AG08395 (cell line): ENCODE results near the gene SS18L1.

ENCODE experiments used
- DNase-seq: peaks from one replicate; pipeline ENCODE4 v3.0.0; 2012; ENCODE audit warnings: mixed read lengths, low spot score

The SS18L1 gene

DNA sequence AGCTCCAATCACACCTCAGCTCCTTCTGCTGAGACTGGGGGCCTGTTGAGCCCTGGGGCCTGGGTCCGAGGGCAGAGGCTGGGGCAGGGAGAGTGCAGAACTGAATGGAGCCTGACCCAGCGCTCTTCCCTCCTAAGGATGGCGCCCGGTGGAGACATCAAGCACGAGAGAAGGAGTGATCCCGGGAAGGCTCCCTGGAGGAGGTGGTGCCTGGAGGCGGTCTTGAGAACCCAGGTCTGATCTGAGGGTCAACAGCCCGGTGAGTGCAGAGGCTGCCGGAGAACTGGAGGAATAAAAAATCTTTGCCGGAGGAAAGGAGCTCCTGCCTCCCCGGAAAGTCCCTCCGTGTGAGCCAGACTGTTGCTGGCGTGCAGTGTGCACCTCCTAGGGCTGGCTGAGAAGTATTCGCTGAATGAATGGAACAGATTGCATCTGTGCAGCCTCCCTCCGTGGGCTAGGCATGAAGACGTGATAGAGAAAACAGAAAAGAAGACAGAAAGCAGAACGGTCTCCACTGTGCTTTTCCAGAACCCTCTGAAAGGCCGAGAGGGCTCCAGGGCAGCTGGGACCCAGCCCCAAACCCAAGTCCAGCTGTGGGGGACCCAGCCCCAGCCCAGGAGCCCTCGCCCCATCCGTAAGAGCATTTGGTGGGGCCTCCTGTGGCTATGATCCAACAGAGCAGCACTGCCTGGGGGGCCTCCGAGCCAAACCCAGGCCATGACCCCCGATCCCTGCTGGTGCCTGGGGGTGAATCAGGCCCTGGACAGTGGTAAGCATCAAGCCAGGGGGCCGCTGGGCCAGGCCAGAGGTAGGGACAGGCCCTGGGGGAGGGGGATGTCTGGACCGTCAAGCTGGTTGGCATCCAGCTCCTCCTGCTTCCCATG is 83.4 kb downstream of the SS18L1 start:
- DNase-seq: no peak

DNA sequence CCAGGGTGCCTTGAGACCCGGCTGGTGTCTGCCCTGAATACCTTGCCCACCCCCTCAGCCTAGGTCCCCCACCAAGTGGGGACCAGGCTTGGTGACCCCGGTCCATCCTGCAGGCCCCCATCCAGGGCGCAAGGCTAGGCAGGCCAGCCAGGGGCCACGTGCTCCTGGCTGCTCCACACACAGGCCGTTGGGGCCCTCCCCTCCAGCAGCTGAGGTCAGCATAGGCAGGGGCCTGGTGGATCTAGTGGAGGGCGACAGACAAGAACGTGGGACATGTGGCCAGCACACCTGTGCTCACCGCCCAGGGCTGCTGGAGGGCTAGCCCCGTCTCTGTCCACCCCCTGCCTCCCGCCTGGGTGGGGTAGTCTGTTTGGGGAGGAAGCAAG is 84.0 kb downstream of the SS18L1 start:
- no peak for DNase-seq

DNA sequence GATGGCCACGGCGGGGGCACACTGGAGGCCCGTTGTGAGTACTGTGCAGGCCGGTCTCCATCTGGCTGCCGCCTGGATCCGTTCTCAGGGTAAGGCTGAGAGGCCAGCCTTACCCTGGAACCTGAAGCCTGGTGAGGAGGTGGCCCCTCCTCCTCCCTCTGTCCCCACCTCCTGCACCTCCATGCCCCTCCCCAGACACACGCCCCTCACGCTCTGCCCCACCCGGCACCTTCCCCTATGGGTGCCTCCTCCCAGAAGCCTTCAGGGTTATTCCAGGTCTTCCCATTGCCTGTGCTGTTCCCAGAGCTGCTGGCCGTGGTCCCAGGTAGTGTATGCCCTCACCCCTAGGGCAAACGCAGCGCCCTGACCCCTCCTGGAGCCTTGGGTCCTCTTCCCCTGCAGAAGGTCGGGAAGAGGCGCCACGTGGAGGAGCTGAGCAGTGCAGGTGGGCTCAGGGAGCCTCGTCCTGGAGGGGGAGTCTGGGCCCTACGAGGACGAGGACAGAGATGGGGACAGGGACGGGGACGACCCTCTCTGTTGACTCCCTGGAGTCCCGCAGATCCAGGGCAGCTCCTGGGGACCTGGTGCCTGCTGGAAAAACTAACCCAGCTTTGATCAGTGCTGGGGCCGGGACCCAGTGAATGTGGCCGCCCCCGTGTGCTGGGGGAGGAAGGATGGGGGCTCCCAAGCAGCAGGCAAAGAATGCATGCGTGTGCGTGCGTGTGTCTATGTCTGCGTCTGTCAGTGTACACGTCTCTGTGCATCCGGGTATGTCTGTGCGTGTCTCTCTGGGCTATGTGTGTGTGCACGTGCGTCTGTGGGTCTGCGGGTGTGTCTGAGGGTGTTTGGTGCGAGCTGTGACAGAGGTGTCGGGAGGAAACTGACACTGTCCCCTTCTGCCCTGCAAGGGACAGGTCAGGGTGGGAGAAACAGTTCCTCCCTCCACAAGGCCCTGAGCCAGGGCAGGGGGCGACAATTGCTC is 84.7 kb downstream of the SS18L1 start:
- no peak for DNase-seq

GRCh38 chr20:62228982-62229545 is 85.5 kb downstream of the SS18L1 start:
- DNase-seq: no peak

- DNase-seq: no peak
Measured at GRCh38 chr20:62229667-62230066, 86.1 kb downstream of the SS18L1 start.

GRCh38 chr20:62230276-62230675 is 86.7 kb downstream of the SS18L1 start:
- DNase-seq: no peak

GRCh38 chr20:62230696-62231095 is 87.1 kb downstream of the SS18L1 start:
- DNase-seq: no peak

DNA sequence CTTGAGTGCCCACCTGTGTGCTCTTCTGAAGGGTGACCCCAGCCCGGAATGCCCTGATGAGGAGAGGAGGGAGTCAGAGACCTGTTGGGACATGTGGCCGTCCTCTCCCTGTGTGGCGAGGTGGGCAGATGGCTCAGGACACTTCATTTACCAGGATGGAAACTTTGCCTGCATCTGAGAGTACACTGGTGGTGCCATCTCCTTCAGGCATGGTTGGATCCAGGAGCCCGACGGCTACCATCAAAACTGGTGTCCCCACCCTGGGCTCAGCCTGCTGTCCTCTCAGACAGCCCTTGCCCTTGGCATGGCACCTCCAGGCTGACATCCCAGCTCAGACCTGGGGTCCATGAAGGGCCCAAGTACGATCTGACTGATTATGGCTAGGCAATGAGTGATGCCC is 87.7 kb downstream of the SS18L1 start:
- no peak for DNase-seq
